Kidney (tissue), 14 donors: ENCODE data around the gene GTF3C2. TPM values are rescaled to one million over a fixed set of nuclear protein-coding genes. Genes with fewer than 3 reads are reported as not detected.
"Not testable (repeated sequence)": the region's sequence is repeated elsewhere in the genome, so short reads cannot be mapped to it uniquely, and the experiment has no call there.

Experiments
- DNase-seq, 5 donors: peaks; one replicate each; pipeline ENCODE4 v3.0.0-alpha.2; 2013 to 2020
- FAIRE-seq: peaks from 2 replicates; lab custom pipeline; 2012; peaks lifted over from hg19 to GRCh38; lab: Jason Lieb, UNC
- H3K27ac ChIP-seq, 2 donors: one replicate each; pipeline ENCODE4 v1.7.0; 2013; ENCODE audit warnings: low read depth in 2 of 2, low read length in 2 of 2, inconsistent platforms in 1 of 2
- H3K27me3 ChIP-seq: one replicate; pipeline ENCODE4 v1.7.1; 2013; ENCODE audit warnings: low read length, inconsistent platforms; ENCODE audit not compliant: control insufficient read depth, insufficient read depth
- H3K36me3 ChIP-seq, 3 donors: one replicate each; pipeline versions ENCODE4 v1.7.0 to v1.7.1; 2013; ENCODE audit warnings: low read length in 3 of 3, control low read depth in 1 of 3, inconsistent platforms in 1 of 3; ENCODE audit not compliant: insufficient read depth in 3 of 3, control insufficient read depth in 2 of 3
- H3K4me1 ChIP-seq, 3 donors: one replicate each; pipeline versions ENCODE4 v1.7.0 to v1.7.1; 2013; ENCODE audit warnings: low read length in 3 of 3, inconsistent platforms in 1 of 3, low read depth in 1 of 3; ENCODE audit not compliant: control insufficient read depth in 2 of 3, insufficient read depth in 2 of 3
- H3K4me3 ChIP-seq, 3 donors: one replicate each; pipeline versions ENCODE4 v1.7.0 to v1.8.1; 2013; ENCODE audit warnings: low read length in 3 of 3, control low read depth in 1 of 3, inconsistent platforms in 1 of 3
- H3K9ac ChIP-seq, 3 donors: one replicate each; pipeline versions ENCODE4 v1.7.0 to v1.7.1; 2013; ENCODE audit warnings: low read length in 3 of 3, control low read depth in 1 of 3, inconsistent platforms in 1 of 3
- H3K9me3 ChIP-seq, 3 donors: one replicate each; pipeline versions ENCODE4 v1.7.0 to v1.7.1; 2013; ENCODE audit warnings: low read length in 3 of 3, control low read depth in 1 of 3, inconsistent platforms in 1 of 3; ENCODE audit not compliant: control insufficient read depth in 2 of 3, insufficient read depth in 1 of 3
- CTCF ChIP-seq: IDR thresholded peaks from 3 replicates; pipeline ENCODE4 v1.5.1; 2012; ENCODE audit warnings: mild to moderate bottlenecking, moderate library complexity, borderline replicate concordance; ENCODE audit not compliant: insufficient read depth; ENCODE audit errors: extremely low read depth
- intact Hi-C: fragments of 100-400 bp; cut with DNase I; formaldehyde crosslinking; loops from one replicate; pipeline ENCODE4 v1.11.1; 2022
- polyA plus RNA-seq: library from polyadenylated mRNA; stranded (reverse); fragments of 350-450 nt; fragmentation: Illumina TruSeq; extraction: RNeasy Lipid Tissue Mini Kit (QIAGEN cat#74804); gene quantifications from one replicate; pipeline ENCODE4 v1.2.3, GENCODE V29; 2014; ENCODE audit warnings: low read depth, low replicate concordance; ENCODE audit not compliant: insufficient read depth
- total RNA-seq: library from RNA; stranded (reverse); fragmentation: NEBNext Ultra II Directional; extraction: Animal tissue kit (Norgen Biotek cat#: 25700); gene quantifications from one replicate; pipeline ENCODE4 v1.2.1, GENCODE V29; 2021
- donor health status: control.
- donor health status: control.
- donor health status: control.
- donor health status: control.
- donor health status: control.
- donor health status: DM: yes; HTN: yes; CAD: no.
- donor health status: Normal renal cell carcinoma (clear cell type).

The GTF3C2 gene
- total and polyA plus RNA-seq, 2 donors from 2014 or later = 38.3 to 59.3 TPM

- Histone ChIP-seq H3K27me3 (peaks cover 17% of the 10 kb centered on the region), H3K36me3 (no peaks in the 10 kb centered on the region), H3K9me3 (no peaks in the 10 kb centered on the region), H3K9ac (no peak overlapping the region), H3K4me3 (no peak overlapping the region), H3K27ac (no peak overlapping the region), H3K4me1 (peaks cover 0 to 3% (median 0%) of the 10 kb centered on the region in 3 donors)
- TF ChIP-seq CTCF = no peak
- intact Hi-C loops = loop anchor here (10.0 kb wide), 1 partner anchor 211 kb away; no protein-coding TSS in a partner anchor
- no peak for FAIRE-seq
- peak in 1 of 5 donors; percentile 48 for DNase-seq
Measured at GRCh38 chr2:27305516-27305915, 51.0 kb downstream of the GTF3C2 start.

GRCh38 chr2:27304488-27305240 lies 51.9 kb downstream of the GTF3C2 start:
- Histone ChIP-seq H3K4me3 (no peak overlapping the region), H3K27ac (no peak overlapping the region), H3K27me3 (peaks cover 17% of the 10 kb centered on the region), H3K9ac (no peak overlapping the region), H3K4me1 (peaks cover 0 to 3% (median 0%) of the 10 kb centered on the region in 3 donors), H3K36me3 (no peaks in the 10 kb centered on the region), H3K9me3 (no peaks in the 10 kb centered on the region)
- no peak for TF ChIP-seq CTCF
- DNase-seq = no peak
- intact Hi-C loops = loop anchor here (10.0 kb wide), 1 partner anchor 210 kb away; no protein-coding TSS in a partner anchor
- no peak for FAIRE-seq

- Histone ChIP-seq H3K36me3 (no peaks in the 10 kb centered on the region), H3K27me3 (peaks cover 17% of the 10 kb centered on the region), H3K4me1 (peaks cover 0 to 3% (median 0%) of the 10 kb centered on the region in 3 donors), H3K27ac (no peak overlapping the region), H3K4me3 (peak overlapping the region in 2 of 3 donors; percentile 3 to 29), H3K9ac (peak overlapping the region in 1 of 3 donors; percentile 34), H3K9me3 (no peaks in the 10 kb centered on the region)
- peak; percentile 85 for FAIRE-seq
- intact Hi-C loops = loop anchor here (10.0 kb wide), 1 partner anchor 209 kb away; no protein-coding TSS in a partner anchor
- peak; percentile 93 for TF ChIP-seq CTCF
- peak in 3 of 5 donors; percentile 49 to 82 (median 67) for DNase-seq
Measured at GRCh38 chr2:27303093-27304025, 53.2 kb downstream of the GTF3C2 start.

GRCh38 chr2:27300606-27301005 lies 56.0 kb downstream of the GTF3C2 start:
- intact Hi-C loops = loop anchor here (10.0 kb wide), 1 partner anchor 206 kb away; no protein-coding TSS in a partner anchor
- H3K36me3 ChIP-seq, H3K4me1 ChIP-seq, FAIRE-seq, H3K9me3 ChIP-seq, H3K27me3 ChIP-seq, DNase-seq, H3K27ac ChIP-seq, H3K4me3 ChIP-seq, H3K9ac ChIP-seq: not testable (repeated sequence)
